HCT116 (cell line): ENCODE data around the gene SLC34A1. TPM values are rescaled to one million over a fixed set of nuclear protein-coding genes. Genes with fewer than 3 reads are reported as not detected.

Experiments
- ATAC-seq: fragments of 200-7000 bp; cut with Tn5 transposase; 2 replicates; pipeline ENCODE4 v1.9.1; 2020; ENCODE audit warnings: mild to moderate bottlenecking, moderate library complexity
- BruUV-seq: library from RNA; stranded (reverse); fragments of 400-500 nt; replicated peaks from 2 replicates; lab custom pipeline; 2021; lab: Mats Ljungman, UMichigan
- CTCF ChIA-PET: fragments of 300-600 bp; sonication (Branson Sonifier 250); formaldehyde crosslinking; loops from one replicate; lab custom pipeline; 2021; ENCODE audit warnings: antibody characterized with exemption; lab: Charles Lee
- POLR2A ChIA-PET: fragments of 300-600, 350-600 bp; sonication (Branson Sonifier 250); formaldehyde crosslinking; loops from one replicate; lab custom pipeline; 2021; ENCODE audit warnings: antibody characterized with exemption; lab: Charles Lee
- RAD21 ChIA-PET, 2 experiments: fragments of 300-600 bp; sonication (Branson Sonifier 250); formaldehyde crosslinking; loops; one replicate each; lab custom pipeline; 2023; ENCODE audit warnings: low total read pairs in 2 of 2; ENCODE audit not compliant: uncharacterized antibody in 2 of 2, unreplicated experiment in 2 of 2, low non-redundant PET in 1 of 2; lab: Charles Lee
- DNase-seq: peaks from one replicate; pipeline ENCODE4 v3.0.0-alpha.2; 2010; ENCODE audit warnings: low read depth, low spot score
- H2AFZ ChIP-seq: fragments of 200-600 bp; shearing (Covaris generic), sonication (generic); 2 replicates; pipeline ENCODE4 v1.6.1; 2017; ENCODE audit warnings: low read depth, mixed run types, mixed read lengths, antibody characterized with exemption, low read length; ENCODE audit not compliant: poor library complexity, severe bottlenecking
- H3K27ac ChIP-seq: 2 replicates; pipeline ENCODE4 v1.5.1; 2012; ENCODE audit warnings: low read depth, low read length
- H3K27me3 ChIP-seq: fragments of 200-600 bp; sonication (generic); 2 replicates; pipeline ENCODE4 v1.6.1; 2016; ENCODE audit warnings: mixed run types, low read length, mixed read lengths; ENCODE audit not compliant: insufficient read depth
- H3K36me3 ChIP-seq, 2 experiments: fragments of 200-500 bp in 1 of 2; fragments of 200-600 bp in 1 of 2; sonication (Bioruptor generic) in 1 of 2; sonication (generic) in 1 of 2; 2 replicates each; pipeline versions ENCODE4 v1.5.1 to v1.6.1; 2014 to 2016; ENCODE audit warnings: low read length in 2 of 2, inconsistent platforms in 1 of 2, mixed read lengths in 1 of 2, mixed run types in 1 of 2; ENCODE audit not compliant: insufficient read depth in 2 of 2, control insufficient read depth in 1 of 2
- H3K4me1 ChIP-seq, 2 experiments: fragments of 200-600 bp in 1 of 2; sonication (generic) in 1 of 2; 2 replicates each; pipeline versions ENCODE4 v1.5.1 to v1.6.1; 2012 to 2017; ENCODE audit warnings: low read length in 2 of 2, inconsistent platforms in 1 of 2, mild to moderate bottlenecking in 1 of 2, mixed read lengths in 1 of 2, mixed run types in 1 of 2, moderate library complexity in 1 of 2; ENCODE audit not compliant: insufficient read depth in 2 of 2, control insufficient read depth in 1 of 2
- H3K4me2 ChIP-seq: fragments of 200-600 bp; sonication (generic); 2 replicates; pipeline ENCODE4 v1.6.1; 2017; ENCODE audit warnings: mixed run types, low read length, mixed read lengths
- H3K4me3 ChIP-seq, 2 experiments: fragments of 200-600 bp in 1 of 2; sonication (generic) in 1 of 2; replicated peaks in 1 of 2; 2 replicates each; pipeline ENCODE4 v1.5.1; 2011 to 2016; ENCODE audit warnings: low read length in 2 of 2, control low read depth in 1 of 2, low read depth in 1 of 2, mild to moderate bottlenecking in 1 of 2, mixed read lengths in 1 of 2, mixed run types in 1 of 2
- H3K79me2 ChIP-seq: fragments of 200-600 bp; sonication (generic); 2 replicates; pipeline ENCODE4 v1.6.1; 2017; ENCODE audit warnings: mild to moderate bottlenecking, mixed run types, low read length, moderate library complexity, mixed read lengths; ENCODE audit not compliant: insufficient read depth
- H3K9ac ChIP-seq: fragments of 200-600 bp; sonication (generic); 2 replicates; pipeline ENCODE4 v1.6.1; 2016; ENCODE audit warnings: low read length, mixed read lengths
- H3K9me2 ChIP-seq: fragments of 200-600 bp; sonication (generic), shearing (Covaris generic); 2 replicates; pipeline ENCODE4 v1.6.1; 2017; ENCODE audit warnings: mixed run types, mild to moderate bottlenecking, moderate library complexity; ENCODE audit not compliant: insufficient read depth
- H3K9me3 ChIP-seq, 2 experiments: fragments of 200-500 bp in 1 of 2; fragments of 200-600 bp in 1 of 2; sonication (Bioruptor generic) in 1 of 2; sonication (generic) in 1 of 2; 2 replicates each; pipeline ENCODE4 v1.6.1; 2014 to 2017; ENCODE audit warnings: low read length in 2 of 2, mixed read lengths in 2 of 2, inconsistent platforms in 1 of 2, low read depth in 1 of 2, mild to moderate bottlenecking in 1 of 2, mixed run types in 1 of 2, moderate library complexity in 1 of 2; ENCODE audit not compliant: control insufficient read depth in 1 of 2, insufficient read depth in 1 of 2
- H4K20me1 ChIP-seq: fragments of 200-600 bp; sonication (generic), shearing (Covaris generic); 2 replicates; pipeline ENCODE4 v1.6.1; 2017; ENCODE audit warnings: mixed run types, mild to moderate bottlenecking, moderate library complexity; ENCODE audit not compliant: insufficient read depth
- CBX3 ChIP-seq: IDR thresholded peaks from 2 replicates; pipeline ENCODE4 v1.6.1; 2012; ENCODE audit warnings: low read depth
- CEBPB ChIP-seq: IDR thresholded peaks from 2 replicates; pipeline ENCODE4 v1.6.1; 2012; ENCODE audit warnings: low read depth
- ELF1 ChIP-seq: IDR thresholded peaks from 2 replicates; pipeline ENCODE4 v1.6.1; 2012; ENCODE audit warnings: low read depth, borderline replicate concordance
- EZH2 ChIP-seq: fragments of 200-600 bp; sonication (generic); IDR thresholded peaks from 2 replicates; pipeline ENCODE4 v1.6.1; 2017; ENCODE audit warnings: antibody characterized with exemption, mixed run types
- FOSL1 ChIP-seq: IDR thresholded peaks from 2 replicates; pipeline ENCODE4 v1.6.1; 2012; ENCODE audit warnings: low read depth
- POLR2A ChIP-seq: IDR thresholded peaks from 2 replicates; pipeline ENCODE4 v1.7.0; 2011; ENCODE audit warnings: borderline replicate concordance; ENCODE audit not compliant: insufficient read depth, insufficient read length; ENCODE audit errors: extremely low read depth
- POLR2AphosphoS5 ChIP-seq: IDR thresholded peaks from 2 replicates; pipeline ENCODE4 v1.6.1; 2011; ENCODE audit warnings: mild to moderate bottlenecking, low read depth, low read length, moderate library complexity
- RAD21 ChIP-seq: IDR thresholded peaks from 2 replicates; pipeline ENCODE4 v1.6.1; 2012; ENCODE audit warnings: low read depth, mild to moderate bottlenecking
- SP1 ChIP-seq: IDR thresholded peaks from 2 replicates; pipeline ENCODE4 v1.6.1; 2012; ENCODE audit warnings: low read depth
- TCF7L2 ChIP-seq: IDR thresholded peaks from 2 replicates; pipeline ENCODE4 v1.7.0; 2011; ENCODE audit warnings: borderline replicate concordance, inconsistent platforms; ENCODE audit not compliant: insufficient read depth, insufficient read length; ENCODE audit errors: extremely low read depth
- YY1 ChIP-seq: IDR thresholded peaks from 2 replicates; pipeline ENCODE4 v1.6.1; 2011; ENCODE audit warnings: low read length, low read depth, moderate library complexity, mild to moderate bottlenecking; ENCODE audit not compliant: insufficient replicate concordance; ENCODE audit errors: extremely low read depth
- ZBTB33 ChIP-seq: IDR thresholded peaks from 2 replicates; pipeline ENCODE4 v1.6.1; 2011; ENCODE audit warnings: mild to moderate bottlenecking, low read length, moderate library complexity; ENCODE audit not compliant: insufficient replicate concordance; ENCODE audit errors: extremely low read depth
- ZFX ChIP-seq: fragments of 450-650 bp; IDR thresholded peaks from 2 replicates; pipeline ENCODE4 v1.6.1; 2017
- ZNF274 ChIP-seq: fragments of 200-500 bp; sonication (Bioruptor generic); IDR thresholded peaks from 2 replicates; pipeline ENCODE4 v1.6.1; 2014; ENCODE audit warnings: mild to moderate bottlenecking, low read depth, low read length, inconsistent platforms
- intact Hi-C: fragments of 100-400 bp; cut with micrococcal nuclease; formaldehyde crosslinking; loops from 2 replicates; pipeline ENCODE4 v1.10.0; 2022
- total RNA-seq: library from RNA; stranded (reverse); gene quantifications from one replicate; pipeline ENCODE4 v1.2.1, GENCODE V29; 2021; ENCODE audit not compliant: unreplicated experiment
- TF ChIP-seq, protein P1 (sequence below): IDR thresholded peaks from 2 replicates; pipeline ENCODE4 v1.6.1; 2012; ENCODE audit warnings: low read depth

The SLC34A1 gene
- total RNA-seq, 1 experiment from 2014 or later: not detected

DNA sequence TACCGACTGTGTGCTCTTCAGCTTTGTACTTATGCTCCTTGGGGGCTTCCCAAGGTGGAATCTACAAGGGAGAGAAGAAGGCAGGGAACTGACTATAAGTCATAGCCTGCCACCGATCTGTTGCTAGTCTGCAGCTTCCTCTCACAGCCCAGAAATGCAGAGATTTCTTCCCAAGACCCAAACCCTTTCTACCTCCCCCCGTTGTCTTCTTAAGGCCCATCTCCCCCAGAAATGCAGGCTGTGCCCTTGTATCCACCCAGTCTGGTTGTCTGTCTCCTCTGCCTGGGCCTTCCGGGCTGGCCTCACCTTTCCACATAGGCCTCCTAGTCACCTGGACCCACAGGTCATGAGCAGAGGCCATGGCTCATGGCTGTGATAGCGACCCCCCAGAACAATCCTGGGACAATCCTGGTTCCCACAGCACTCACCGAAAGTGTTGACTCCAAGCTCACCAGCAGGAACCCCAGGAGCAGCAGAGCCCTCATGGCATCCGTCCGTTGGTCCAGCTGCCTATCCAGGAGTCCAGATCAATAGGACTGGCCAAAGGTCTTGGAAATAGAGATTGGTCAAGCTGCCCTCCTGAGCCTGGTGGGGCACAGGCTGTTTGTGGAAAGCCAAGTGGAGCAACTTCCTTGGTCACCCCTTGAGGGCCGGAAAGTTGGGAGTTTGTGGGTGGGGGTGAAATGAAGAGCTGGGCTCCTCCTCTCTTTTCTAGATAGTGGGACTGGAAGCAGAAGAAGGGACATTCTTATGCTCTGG, 25.0 kb downstream of the SLC34A1 start, which contains the start of gene F12:
Gene F12 (minus strand): TSS at position 522 of the 759 bp plus-strand sequence. CDS start 37 bp downstream, at position 485.
- no peak for DNase-seq
- no peak within 1 kb of the TSS for H3K27ac ChIP-seq
- H2AFZ ChIP-seq: no peak within 1 kb of the TSS
- BruUV-seq: no TSS peak
- no peak within 1 kb of the TSS for H3K9ac ChIP-seq
- no peaks in the 10 kb centered on the region for H3K9me3 ChIP-seq
- no peak for TF ChIP-seq SP1
- no peak for TF ChIP-seq POLR2AphosphoS5
- no peak for TF ChIP-seq FOSL1
- ChIA-PET POLR2A (no interaction called here), CTCF (no interaction called here), RAD21 (no interaction called here)
- ATAC-seq: no peak
- no peak within 1 kb of the TSS for H3K4me2 ChIP-seq
- H4K20me1 ChIP-seq: no peaks in the 10 kb centered on the region
- no peaks in the 10 kb centered on the region for H3K79me2 ChIP-seq
- H3K27me3 ChIP-seq: no peaks in the 10 kb centered on the region
- H3K4me3 ChIP-seq: no peak within 1 kb of the TSS
- intact Hi-C loops: no loop called here
- H3K9me2 ChIP-seq: no peaks in the 10 kb centered on the region
- peaks cover 7 to 13% of the 10 kb centered on the region in 2 experiments; a peak in 3 of 4 replicates for H3K4me1 ChIP-seq
- no peaks in the 10 kb centered on the region for H3K36me3 ChIP-seq

GRCh38 chr5:177410575-177410974, 26.3 kb downstream of the SLC34A1 start:
- Histone ChIP-seq H2AFZ (no peak overlapping the region), H3K27me3 (no peaks in the 10 kb centered on the region), H3K36me3 (no peaks in the 10 kb centered on the region), H3K4me1 (peaks cover 0 to 5% of the 10 kb centered on the region in 2 experiments; a peak in 1 of 4 replicates), H4K20me1 (no peaks in the 10 kb centered on the region), H3K4me2 (no peak overlapping the region), H3K4me3 (no peak overlapping the region), H3K9me3 (no peaks in the 10 kb centered on the region), H3K9me2 (no peaks in the 10 kb centered on the region), H3K79me2 (no peaks in the 10 kb centered on the region), H3K27ac (no peak overlapping the region), H3K9ac (no peak overlapping the region)
- CTCF ChIA-PET: interaction anchor here (1.0 kb wide), 1 partner anchor 40 kb away, joined by 3 read pairs; no protein-coding TSS in a partner anchor
- DNase-seq: no peak
- intact Hi-C loops: no loop called here
- RAD21 ChIA-PET: no interaction called here
- no TSS peak for BruUV-seq
- POLR2A ChIA-PET: no interaction called here
- ATAC-seq: no peak
- no peak for TF ChIP-seq TCF7L2
- TF ChIP-seq ZBTB33: no peak
- TF ChIP-seq YY1: no peak
- no peak for TF ChIP-seq CBX3
- TF ChIP-seq, protein P1, sequence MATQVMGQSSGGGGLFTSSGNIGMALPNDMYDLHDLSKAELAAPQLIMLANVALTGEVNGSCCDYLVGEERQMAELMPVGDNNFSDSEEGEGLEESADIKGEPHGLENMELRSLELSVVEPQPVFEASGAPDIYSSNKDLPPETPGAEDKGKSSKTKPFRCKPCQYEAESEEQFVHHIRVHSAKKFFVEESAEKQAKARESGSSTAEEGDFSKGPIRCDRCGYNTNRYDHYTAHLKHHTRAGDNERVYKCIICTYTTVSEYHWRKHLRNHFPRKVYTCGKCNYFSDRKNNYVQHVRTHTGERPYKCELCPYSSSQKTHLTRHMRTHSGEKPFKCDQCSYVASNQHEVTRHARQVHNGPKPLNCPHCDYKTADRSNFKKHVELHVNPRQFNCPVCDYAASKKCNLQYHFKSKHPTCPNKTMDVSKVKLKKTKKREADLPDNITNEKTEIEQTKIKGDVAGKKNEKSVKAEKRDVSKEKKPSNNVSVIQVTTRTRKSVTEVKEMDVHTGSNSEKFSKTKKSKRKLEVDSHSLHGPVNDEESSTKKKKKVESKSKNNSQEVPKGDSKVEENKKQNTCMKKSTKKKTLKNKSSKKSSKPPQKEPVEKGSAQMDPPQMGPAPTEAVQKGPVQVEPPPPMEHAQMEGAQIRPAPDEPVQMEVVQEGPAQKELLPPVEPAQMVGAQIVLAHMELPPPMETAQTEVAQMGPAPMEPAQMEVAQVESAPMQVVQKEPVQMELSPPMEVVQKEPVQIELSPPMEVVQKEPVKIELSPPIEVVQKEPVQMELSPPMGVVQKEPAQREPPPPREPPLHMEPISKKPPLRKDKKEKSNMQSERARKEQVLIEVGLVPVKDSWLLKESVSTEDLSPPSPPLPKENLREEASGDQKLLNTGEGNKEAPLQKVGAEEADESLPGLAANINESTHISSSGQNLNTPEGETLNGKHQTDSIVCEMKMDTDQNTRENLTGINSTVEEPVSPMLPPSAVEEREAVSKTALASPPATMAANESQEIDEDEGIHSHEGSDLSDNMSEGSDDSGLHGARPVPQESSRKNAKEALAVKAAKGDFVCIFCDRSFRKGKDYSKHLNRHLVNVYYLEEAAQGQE: no peak
- no peak for TF ChIP-seq POLR2A
- TF ChIP-seq CEBPB: no peak
- TF ChIP-seq ZFX: no peak
- no peak for TF ChIP-seq FOSL1
- no peak for TF ChIP-seq RAD21
- no peak for TF ChIP-seq ELF1
- TF ChIP-seq ZNF274: no peak
- TF ChIP-seq EZH2: no peak
